HepG2 (cell line): ENCODE data around the gene STPG4. TPM values are rescaled to one million over a fixed set of nuclear protein-coding genes. Genes with fewer than 3 reads are reported as not detected.
A peak's percentile ranks its signal among the peaks of the same experiment; 100 is the strongest.

Experiments used
- AKAP8 ChIP-seq: sonication (generic); formaldehyde crosslinking; IDR thresholded peaks from 2 replicates; pipeline ENCODE4 v1.5.1; 2020; ENCODE audit warnings: mild to moderate bottlenecking, missing genetic modification reagents
- ATF7 ChIP-seq, 2 experiments: fragments of 450-650 bp in 1 of 2; sonication (generic) in 1 of 2; formaldehyde crosslinking in 1 of 2; IDR thresholded peaks; 2 replicates each; pipeline versions ENCODE4 v1.4.0 to v1.6.1; 2016 to 2020; ENCODE audit warnings: antibody characterized with exemption in 1 of 2, mild to moderate bottlenecking in 1 of 2, missing genetic modification reagents in 1 of 2
- GATAD1 ChIP-seq: IDR thresholded peaks from 2 replicates; pipeline ENCODE4 v1.6.1; 2016; ENCODE audit warnings: missing genetic modification reagents, missing compliant biosample characterization
- HNRNPUL1 ChIP-seq: fragments of 200-400 bp; formaldehyde crosslinking; IDR thresholded peaks from 2 replicates; pipeline ENCODE4 v1.6.1; 2017; ENCODE audit warnings: low read depth, mild to moderate bottlenecking, low read length, moderate library complexity
- MED1 ChIP-seq: sonication (generic); formaldehyde crosslinking; IDR thresholded peaks from 2 replicates; pipeline ENCODE4 v1.4.0; 2020; ENCODE audit warnings: missing genetic modification reagents
- MED13 ChIP-seq: sonication (generic); formaldehyde crosslinking; IDR thresholded peaks from 2 replicates; pipeline ENCODE4 v1.5.0; 2020; ENCODE audit warnings: missing genetic modification reagents
- NCOA2 ChIP-seq: sonication (generic); formaldehyde crosslinking; IDR thresholded peaks from 2 replicates; pipeline ENCODE4 v1.8.0; 2022; ENCODE audit warnings: inconsistent platforms
- NFKBIZ ChIP-seq: IDR thresholded peaks from 2 replicates; pipeline ENCODE4 v1.6.1; 2018; ENCODE audit warnings: missing genetic modification reagents, missing compliant biosample characterization
- RARG ChIP-seq: sonication (generic); formaldehyde crosslinking; IDR thresholded peaks from 2 replicates; pipeline ENCODE4 v1.4.0; 2020; ENCODE audit warnings: low read depth, mild to moderate bottlenecking, missing genetic modification reagents
- RNF2 ChIP-seq: fragments of 450-650 bp; conservative IDR thresholded peaks from 2 replicates; pipeline ENCODE4 v1.6.1; 2016; ENCODE audit warnings: low read depth
- SETDB1 ChIP-seq: sonication (generic); formaldehyde crosslinking; IDR thresholded peaks from 2 replicates; pipeline ENCODE4 v1.5.1; 2020; ENCODE audit warnings: missing genetic modification reagents, mild to moderate bottlenecking, borderline replicate concordance
- SIX4 ChIP-seq: sonication (generic); formaldehyde crosslinking; IDR thresholded peaks from 2 replicates; pipeline ENCODE4 v1.4.0; 2020; ENCODE audit warnings: missing genetic modification reagents
- TCF12 ChIP-seq, 2 experiments: fragments of 450-650 bp in 1 of 2; sonication (generic) in 1 of 2; formaldehyde crosslinking in 1 of 2; IDR thresholded peaks; 2 replicates each; pipeline versions ENCODE4 v1.6.1 to v1.8.0; 2017 to 2022; ENCODE audit warnings: antibody characterized with exemption in 1 of 2, mild to moderate bottlenecking in 1 of 2, missing genetic modification reagents in 1 of 2, moderate library complexity in 1 of 2
- TCF7 ChIP-seq: sonication (generic); IDR thresholded peaks from 2 replicates; pipeline ENCODE4 v1.6.1; 2016; ENCODE audit warnings: antibody characterized with exemption, low read depth
- ZBTB1 ChIP-seq: sonication (generic); formaldehyde crosslinking; IDR thresholded peaks from 2 replicates; pipeline ENCODE4 v1.4.0; 2020; ENCODE audit warnings: missing genetic modification reagents, borderline replicate concordance
- ZBTB8A ChIP-seq: sonication (generic); formaldehyde crosslinking; IDR thresholded peaks from 2 replicates; pipeline ENCODE4 v1.4.0; 2020; ENCODE audit warnings: mild to moderate bottlenecking, low read depth, missing genetic modification reagents, borderline replicate concordance
- ZNF101 ChIP-seq: sonication (generic); formaldehyde crosslinking; IDR thresholded peaks from 2 replicates; pipeline ENCODE4 v1.4.0; 2020; ENCODE audit warnings: mild to moderate bottlenecking, low read depth, missing genetic modification reagents, borderline replicate concordance
- ZNF33A ChIP-seq: sonication (generic); formaldehyde crosslinking; IDR thresholded peaks from 2 replicates; pipeline ENCODE4 v1.5.1; 2020; ENCODE audit warnings: missing genetic modification reagents, mild to moderate bottlenecking, moderate library complexity, borderline replicate concordance
- ZNF543 ChIP-seq: sonication (generic); formaldehyde crosslinking; IDR thresholded peaks from 2 replicates; pipeline ENCODE4 v1.4.0; 2020; ENCODE audit warnings: mild to moderate bottlenecking, missing genetic modification reagents
- ZNF556 ChIP-seq: sonication (generic); formaldehyde crosslinking; IDR thresholded peaks from 2 replicates; pipeline ENCODE4 v1.4.0; 2020; ENCODE audit warnings: mild to moderate bottlenecking, missing genetic modification reagents, borderline replicate concordance
- ZNF557 ChIP-seq: sonication (generic); formaldehyde crosslinking; IDR thresholded peaks from 2 replicates; pipeline ENCODE4 v1.4.0; 2020; ENCODE audit warnings: missing genetic modification reagents
- ZNF598 ChIP-seq: sonication (generic); formaldehyde crosslinking; IDR thresholded peaks from 2 replicates; pipeline ENCODE4 v1.5.1; 2020; ENCODE audit warnings: mild to moderate bottlenecking, missing genetic modification reagents, borderline replicate concordance
- ZNF607 ChIP-seq: sonication (generic); formaldehyde crosslinking; IDR thresholded peaks from 2 replicates; pipeline ENCODE4 v1.5.1; 2020; ENCODE audit warnings: missing genetic modification reagents, mild to moderate bottlenecking, borderline replicate concordance
- ZNF619 ChIP-seq: sonication (generic); formaldehyde crosslinking; IDR thresholded peaks from 2 replicates; pipeline ENCODE4 v1.4.0; 2020; ENCODE audit warnings: mild to moderate bottlenecking, missing genetic modification reagents
- ZSCAN30 ChIP-seq: sonication (generic); formaldehyde crosslinking; IDR thresholded peaks from 2 replicates; pipeline ENCODE4 v1.5.0; 2020; ENCODE audit warnings: mild to moderate bottlenecking, missing genetic modification reagents
- polyA plus RNA-seq, 8 experiments: library from polyadenylated mRNA; depleted of rRNA in 3 of 8; stranded (reverse) in 7 of 8; unstranded in 1 of 8; fragments of >200 nt; fragmentation: Illumina TruSeq in 4 of 8; extraction: Trizol in 4 of 8; gene quantifications; 2 replicates each; pipeline versions ENCODE4 v1.2.1 to v1.2.3, GENCODE V29; 2011 to 2016; ENCODE audit warnings: low read depth in 4 of 8, missing spikeins in 1 of 8, mixed read lengths in 1 of 8; ENCODE audit not compliant: insufficient read depth in 1 of 8
- total RNA-seq, 5 experiments: library from RNA; depleted of rRNA; stranded (reverse); fragments of >200 nt; fragmentation: Illumina TruSeq; extraction: Trizol; gene quantifications; 2 replicates each; pipeline ENCODE4 v1.2.3, GENCODE V29; 2016; ENCODE audit warnings: low read depth in 1 of 5
- TF ChIP-seq, protein P1 (sequence below): sonication (generic); formaldehyde crosslinking; IDR thresholded peaks from 2 replicates; pipeline ENCODE4 v1.4.0; 2020; ENCODE audit warnings: missing genetic modification reagents
- TF ChIP-seq, protein P2 (sequence below): sonication (generic); formaldehyde crosslinking; conservative IDR thresholded peaks from 2 replicates; pipeline ENCODE4 v1.4.0; 2020; ENCODE audit warnings: missing genetic modification reagents
- TF ChIP-seq, protein P3 (sequence below): sonication (generic); formaldehyde crosslinking; IDR thresholded peaks from 2 replicates; pipeline ENCODE4 v1.9.0; 2022; ENCODE audit warnings: missing genetic modification reagents, mild to moderate bottlenecking, borderline replicate concordance

Gene STPG4
- total and polyA plus RNA-seq, 2 of the 13 experiments (the other 11 are each of a cell fraction or from before 2014, with no cell fraction given) = 0.11 to 0.15 TPM

DNA sequence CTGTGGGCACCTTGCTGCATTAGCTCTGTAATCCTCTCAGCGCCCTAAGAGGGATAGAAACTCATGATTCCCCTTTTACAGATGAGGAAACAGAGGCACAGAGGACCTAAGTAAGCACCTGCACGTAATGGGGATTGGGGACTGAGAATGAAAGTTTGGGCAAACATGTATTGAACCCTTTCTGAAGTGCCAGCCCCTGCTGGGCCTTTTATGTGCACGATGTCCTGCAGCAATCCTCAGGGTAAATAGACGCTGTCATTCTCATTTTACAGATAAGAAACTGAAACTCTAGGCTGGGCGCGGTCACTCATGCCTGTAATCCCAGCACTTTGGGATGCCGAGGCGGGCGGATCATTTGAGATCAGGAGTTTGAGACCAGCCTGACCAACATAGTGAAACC, 117.4 kb downstream of the STPG4 start (continued):
- TF ChIP-seq, protein P1, sequence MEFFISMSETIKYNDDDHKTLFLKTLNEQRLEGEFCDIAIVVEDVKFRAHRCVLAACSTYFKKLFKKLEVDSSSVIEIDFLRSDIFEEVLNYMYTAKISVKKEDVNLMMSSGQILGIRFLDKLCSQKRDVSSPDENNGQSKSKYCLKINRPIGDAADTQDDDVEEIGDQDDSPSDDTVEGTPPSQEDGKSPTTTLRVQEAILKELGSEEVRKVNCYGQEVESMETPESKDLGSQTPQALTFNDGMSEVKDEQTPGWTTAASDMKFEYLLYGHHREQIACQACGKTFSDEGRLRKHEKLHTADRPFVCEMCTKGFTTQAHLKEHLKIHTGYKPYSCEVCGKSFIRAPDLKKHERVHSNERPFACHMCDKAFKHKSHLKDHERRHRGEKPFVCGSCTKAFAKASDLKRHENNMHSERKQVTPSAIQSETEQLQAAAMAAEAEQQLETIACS = no peak
- TF ChIP-seq NCOA2 (CRISPR knock-in tag) = peak; percentile 30; the same call in 1 of the 2 replicates
- no peak for TF ChIP-seq ZNF33A (CRISPR knock-in tag)
- peak; percentile 41; the same call in 1 of the 2 replicates for TF ChIP-seq ZNF607 (CRISPR knock-in tag)
- no peak for TF ChIP-seq ZBTB1
- peak; percentile 33; the same call in 1 of the 2 replicates for TF ChIP-seq AKAP8
- no peak for TF ChIP-seq ZSCAN30 (CRISPR knock-in tag)
- no peak for TF ChIP-seq HNRNPUL1
- TF ChIP-seq MED13 (CRISPR knock-in tag) = no peak
- TF ChIP-seq RNF2 = no peak
- TF ChIP-seq ZNF557 (CRISPR knock-in tag) = no peak
- 0 out of 2 replicates have a peak, but pooled peaks have one; percentile 28 for TF ChIP-seq TCF7
- no peak for TF ChIP-seq ZBTB8A (CRISPR knock-in tag)
- TF ChIP-seq SETDB1 (CRISPR knock-in tag) = 0 out of 2 replicates have a peak, but pooled peaks have one; percentile 44
- TF ChIP-seq MED1 = peak; percentile 50; the same call in 1 of the 2 replicates
- TF ChIP-seq RARG (CRISPR knock-in tag) = no peak
- TF ChIP-seq ZNF101 (CRISPR knock-in tag) = no peak
- 0 out of 2 replicates have a peak, but pooled peaks have one; percentile 19 for TF ChIP-seq SIX4 (CRISPR knock-in tag)
- no peak for TF ChIP-seq ZNF598 (CRISPR knock-in tag)
- TF ChIP-seq, protein P2, sequence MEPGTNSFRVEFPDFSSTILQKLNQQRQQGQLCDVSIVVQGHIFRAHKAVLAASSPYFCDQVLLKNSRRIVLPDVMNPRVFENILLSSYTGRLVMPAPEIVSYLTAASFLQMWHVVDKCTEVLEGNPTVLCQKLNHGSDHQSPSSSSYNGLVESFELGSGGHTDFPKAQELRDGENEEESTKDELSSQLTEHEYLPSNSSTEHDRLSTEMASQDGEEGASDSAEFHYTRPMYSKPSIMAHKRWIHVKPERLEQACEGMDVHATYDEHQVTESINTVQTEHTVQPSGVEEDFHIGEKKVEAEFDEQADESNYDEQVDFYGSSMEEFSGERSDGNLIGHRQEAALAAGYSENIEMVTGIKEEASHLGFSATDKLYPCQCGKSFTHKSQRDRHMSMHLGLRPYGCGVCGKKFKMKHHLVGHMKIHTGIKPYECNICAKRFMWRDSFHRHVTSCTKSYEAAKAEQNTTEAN (CRISPR knock-in tag) = no peak
- TF ChIP-seq, protein P3, sequence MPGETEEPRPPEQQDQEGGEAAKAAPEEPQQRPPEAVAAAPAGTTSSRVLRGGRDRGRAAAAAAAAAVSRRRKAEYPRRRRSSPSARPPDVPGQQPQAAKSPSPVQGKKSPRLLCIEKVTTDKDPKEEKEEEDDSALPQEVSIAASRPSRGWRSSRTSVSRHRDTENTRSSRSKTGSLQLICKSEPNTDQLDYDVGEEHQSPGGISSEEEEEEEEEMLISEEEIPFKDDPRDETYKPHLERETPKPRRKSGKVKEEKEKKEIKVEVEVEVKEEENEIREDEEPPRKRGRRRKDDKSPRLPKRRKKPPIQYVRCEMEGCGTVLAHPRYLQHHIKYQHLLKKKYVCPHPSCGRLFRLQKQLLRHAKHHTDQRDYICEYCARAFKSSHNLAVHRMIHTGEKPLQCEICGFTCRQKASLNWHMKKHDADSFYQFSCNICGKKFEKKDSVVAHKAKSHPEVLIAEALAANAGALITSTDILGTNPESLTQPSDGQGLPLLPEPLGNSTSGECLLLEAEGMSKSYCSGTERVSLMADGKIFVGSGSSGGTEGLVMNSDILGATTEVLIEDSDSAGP (CRISPR knock-in tag) = no peak
- no peak for TF ChIP-seq NFKBIZ (CRISPR knock-in tag)
- TF ChIP-seq TCF12 (IDR thresholded peaks at IDR 0.05) = no peak
- TF ChIP-seq TCF12 (CRISPR knock-in tag; IDR thresholded peaks at IDR 0.05) = no peak
- TF ChIP-seq ATF7 (IDR thresholded peaks at IDR 0.05) = no peak
- TF ChIP-seq ATF7 (CRISPR knock-in tag; IDR thresholded peaks at IDR 0.05) = no peak
- no peak for TF ChIP-seq ZNF556 (CRISPR knock-in tag)
- no peak for TF ChIP-seq ZNF619 (CRISPR knock-in tag)
- no peak for TF ChIP-seq ZNF543 (CRISPR knock-in tag)
- no peak for TF ChIP-seq GATAD1 (CRISPR knock-in tag)
